Measurements from ENCODE around the gene CDKAL1. TPM values are rescaled to one million over a fixed set of nuclear protein-coding genes. Genes with fewer than 3 reads are reported as not detected.

CDKAL1 gene
- total and polyA plus RNA-seq, 8 donors = 3.4 to 36.7 (median 10.4) TPM

DNA sequence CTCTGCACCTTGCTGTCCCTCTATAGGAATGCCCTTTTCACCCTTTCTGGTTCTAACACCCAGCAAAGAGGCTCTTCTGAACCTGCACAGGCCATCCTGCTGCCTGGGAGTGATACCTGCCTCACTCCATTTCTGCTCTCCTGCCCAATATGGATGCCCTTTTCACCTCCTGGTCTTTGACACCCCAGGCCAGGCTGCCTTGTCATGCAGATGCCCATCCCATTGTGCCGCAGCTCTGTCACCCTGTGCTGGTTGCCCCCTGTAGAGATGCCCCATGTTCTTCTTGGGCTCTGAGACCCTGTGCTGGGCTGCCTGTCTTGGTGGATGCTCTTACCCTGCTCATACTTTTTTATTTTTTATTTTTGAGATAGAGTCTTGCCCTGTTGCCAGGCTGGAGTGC is 95.3 kb downstream of the CDKAL1 start:
- DNase-seq = no peak
- H3K4me1 ChIP-seq = peaks cover 0 to 11% (median 5%) of the 10 kb centered on the region in 4 donors
- no peaks in the 10 kb centered on the region for H3K27me3 ChIP-seq
- no peaks in the 10 kb centered on the region for H3K9me3 ChIP-seq
- TF ChIP-seq POLR2A (IDR thresholded peaks at IDR 0.05) (no peak), EP300 (IDR thresholded peaks at IDR 0.05) (no peak), POLR2AphosphoS5 (IDR thresholded peaks at IDR 0.05) (no peak)
- TF ChIP-seq, protein P1, sequence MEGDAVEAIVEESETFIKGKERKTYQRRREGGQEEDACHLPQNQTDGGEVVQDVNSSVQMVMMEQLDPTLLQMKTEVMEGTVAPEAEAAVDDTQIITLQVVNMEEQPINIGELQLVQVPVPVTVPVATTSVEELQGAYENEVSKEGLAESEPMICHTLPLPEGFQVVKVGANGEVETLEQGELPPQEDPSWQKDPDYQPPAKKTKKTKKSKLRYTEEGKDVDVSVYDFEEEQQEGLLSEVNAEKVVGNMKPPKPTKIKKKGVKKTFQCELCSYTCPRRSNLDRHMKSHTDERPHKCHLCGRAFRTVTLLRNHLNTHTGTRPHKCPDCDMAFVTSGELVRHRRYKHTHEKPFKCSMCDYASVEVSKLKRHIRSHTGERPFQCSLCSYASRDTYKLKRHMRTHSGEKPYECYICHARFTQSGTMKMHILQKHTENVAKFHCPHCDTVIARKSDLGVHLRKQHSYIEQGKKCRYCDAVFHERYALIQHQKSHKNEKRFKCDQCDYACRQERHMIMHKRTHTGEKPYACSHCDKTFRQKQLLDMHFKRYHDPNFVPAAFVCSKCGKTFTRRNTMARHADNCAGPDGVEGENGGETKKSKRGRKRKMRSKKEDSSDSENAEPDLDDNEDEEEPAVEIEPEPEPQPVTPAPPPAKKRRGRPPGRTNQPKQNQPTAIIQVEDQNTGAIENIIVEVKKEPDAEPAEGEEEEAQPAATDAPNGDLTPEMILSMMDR (IDR thresholded peaks at IDR 0.05) = no peak
- no peak overlapping the region for H3K27ac ChIP-seq
- no peaks in the 10 kb centered on the region for H3K36me3 ChIP-seq
- H3K4me3 ChIP-seq = no peak overlapping the region
- 100% methylated on average over 1 of the region's 1 CpG for WGBS, 5 donors
- intact Hi-C loops (cut with DNase I; ENCODE audit: low total_unique reads) = no loop called here

DNA sequence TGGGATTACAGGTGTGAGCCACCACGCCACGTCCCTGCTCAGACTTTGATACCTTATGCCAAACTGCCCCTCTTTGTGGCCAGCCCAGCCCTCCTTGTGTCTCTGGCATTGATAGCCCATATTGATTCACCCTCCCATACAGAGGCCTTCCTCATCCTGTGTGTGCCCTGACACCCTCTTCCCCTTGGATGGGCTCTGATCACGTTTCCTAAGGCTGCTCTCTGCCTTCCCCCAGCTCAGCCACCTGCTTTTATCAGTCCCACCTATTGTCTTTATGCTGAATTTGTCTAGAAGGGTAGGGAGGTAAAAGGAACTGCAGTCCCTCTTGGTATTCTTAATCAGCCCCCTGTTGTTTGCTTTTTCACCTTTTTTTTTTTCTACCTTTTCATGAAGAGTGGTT is 95.9 kb downstream of the CDKAL1 start:
- no peaks in the 10 kb centered on the region for H3K27me3 ChIP-seq
- H3K9me3 ChIP-seq = no peaks in the 10 kb centered on the region
- no peak for TF ChIP-seq POLR2A (IDR thresholded peaks at IDR 0.05)
- TF ChIP-seq, protein P1 (IDR thresholded peaks at IDR 0.05) = no peak
- TF ChIP-seq POLR2AphosphoS5 (IDR thresholded peaks at IDR 0.05) = no peak
- TF ChIP-seq EP300 (IDR thresholded peaks at IDR 0.05) = no peak
- DNase-seq = no peak
- 60 to 98% (median 92%) methylated on average over 3 of the region's 3 CpGs for WGBS, 5 donors
- intact Hi-C loops (cut with DNase I; ENCODE audit: low total_unique reads) = no loop called here
- no peaks in the 10 kb centered on the region for H3K36me3 ChIP-seq
- H3K27ac ChIP-seq = no peak overlapping the region
- peaks cover 0 to 11% (median 5%) of the 10 kb centered on the region in 4 donors for H3K4me1 ChIP-seq
- H3K4me3 ChIP-seq = no peak overlapping the region

DNA sequence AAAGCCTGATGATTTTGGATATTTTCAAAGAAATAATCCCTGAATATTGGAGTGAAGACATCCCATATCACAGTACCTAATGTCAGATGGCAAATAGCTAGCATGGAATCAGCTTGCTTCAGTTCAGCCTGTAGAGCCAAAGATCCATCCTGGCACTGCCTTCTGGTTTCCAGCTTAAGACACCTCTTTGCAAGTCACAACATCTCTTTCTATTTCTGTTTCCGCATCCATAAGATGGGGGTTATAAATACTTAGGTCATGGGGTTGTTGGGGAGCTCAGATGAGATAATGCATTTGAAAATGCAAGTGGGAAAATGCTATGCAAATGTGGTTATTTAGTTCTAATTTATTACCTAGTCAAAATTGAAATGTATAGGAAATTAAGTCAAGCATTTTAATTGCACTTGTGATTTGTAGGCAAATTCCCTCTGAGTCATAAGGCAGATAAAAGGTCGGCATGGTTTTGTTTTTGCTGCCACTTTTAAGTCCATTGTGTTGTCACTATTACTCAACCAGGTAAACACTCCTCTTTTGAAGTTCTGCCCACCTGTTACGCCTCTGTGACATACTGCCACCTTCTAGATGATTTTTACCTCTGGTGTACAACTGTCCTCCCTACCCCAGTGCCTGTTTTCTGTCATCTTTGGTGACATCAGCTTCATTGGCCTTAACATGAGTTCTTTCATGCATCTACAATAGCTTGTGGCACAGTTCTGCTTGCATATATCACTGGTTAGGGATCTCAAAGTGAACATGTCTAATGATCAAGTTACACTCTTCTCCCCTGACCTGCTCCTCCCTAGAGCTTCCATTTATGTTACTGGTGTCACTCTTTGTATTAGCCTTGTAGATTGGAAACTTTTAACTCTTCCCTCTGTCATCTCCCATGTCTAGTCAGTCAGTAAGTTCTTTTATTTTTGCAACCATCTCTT is 96.6 kb downstream of the CDKAL1 start:
- Histone ChIP-seq H3K27me3 (no peaks in the 10 kb centered on the region), H3K9me3 (no peaks in the 10 kb centered on the region), H3K4me3 (no peak overlapping the region), H3K27ac (no peak overlapping the region), H3K4me1 (peaks cover 0 to 11% (median 5%) of the 10 kb centered on the region in 4 donors), H3K36me3 (no peaks in the 10 kb centered on the region)
- intact Hi-C loops (cut with DNase I; ENCODE audit: low total_unique reads) = no loop called here
- no peak for TF ChIP-seq POLR2AphosphoS5 (IDR thresholded peaks at IDR 0.05)
- no peak for TF ChIP-seq EP300 (IDR thresholded peaks at IDR 0.05)
- TF ChIP-seq, protein P1 (IDR thresholded peaks at IDR 0.05) = no peak
- TF ChIP-seq POLR2A (IDR thresholded peaks at IDR 0.05) = no peak
- WGBS, 5 donors = 52 to 70% (median 56%) methylated on average over 3 of the region's 3 CpGs
- peak in 1 of 2 donors; percentile 13 for DNase-seq

DNA sequence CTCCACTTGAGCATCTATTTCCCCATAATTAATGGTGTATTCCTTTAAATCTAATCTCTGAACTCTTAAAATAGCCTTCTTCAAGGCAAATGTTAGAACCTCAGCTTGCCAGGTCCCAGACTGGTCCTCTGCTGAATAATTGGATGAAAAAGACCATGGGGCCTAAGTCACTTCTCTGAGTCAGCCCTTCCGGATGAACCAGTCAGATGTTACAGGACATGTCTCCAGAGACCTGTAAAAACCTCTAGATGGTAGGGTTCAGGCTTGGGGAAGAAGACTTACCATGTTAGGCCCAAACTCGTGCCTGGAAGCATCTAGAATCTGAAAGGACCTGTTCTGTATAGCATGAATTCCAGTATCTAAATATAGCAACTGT is 97.3 kb downstream of the CDKAL1 start:
- DNase-seq = no peak
- H3K9me3 ChIP-seq = no peaks in the 10 kb centered on the region
- WGBS, 5 donors = 66 to 86% (median 79%) methylated on average over 2 of the region's 2 CpGs
- H3K4me1 ChIP-seq = peaks cover 0 to 11% (median 5%) of the 10 kb centered on the region in 4 donors
- H3K27ac ChIP-seq = no peak overlapping the region
- H3K4me3 ChIP-seq = no peak overlapping the region
- no peaks in the 10 kb centered on the region for H3K27me3 ChIP-seq
- TF ChIP-seq EP300 (IDR thresholded peaks at IDR 0.05) (no peak), POLR2A (IDR thresholded peaks at IDR 0.05) (no peak), POLR2AphosphoS5 (IDR thresholded peaks at IDR 0.05) (no peak)
- TF ChIP-seq, protein P1 (IDR thresholded peaks at IDR 0.05) = no peak
- H3K36me3 ChIP-seq = no peaks in the 10 kb centered on the region
- intact Hi-C loops (cut with DNase I; ENCODE audit: low total_unique reads) = no loop called here
